NCI-H2171 treated with DMSO at 0.1 percent for 48 hours (cell line): ENCODE data around the gene TTC1.

Experiments used
- DNase-seq: peaks from one replicate; lab custom pipeline; 2025; lab: John Stamatoyannopoulos, UW

TTC1 gene

GRCh38 chr5:160088805-160089204 lies 79.9 kb downstream of the TTC1 start:
- no peak for DNase-seq

- no peak for DNase-seq
Observed at GRCh38 chr5:160089531-160089930, 80.6 kb downstream of the TTC1 start.

- no peak for DNase-seq
Observed at GRCh38 chr5:160090059-160090458, 81.1 kb downstream of the TTC1 start.

- no peak for DNase-seq
Observed at GRCh38 chr5:160092514-160092913, 83.6 kb downstream of the TTC1 start.

- no peak for DNase-seq
Observed at GRCh38 chr5:160092960-160093707, 84.2 kb downstream of the TTC1 start.

- DNase-seq, result no peak
Observed at GRCh38 chr5:160096178-160096577, 87.2 kb downstream of the TTC1 start.

GRCh38 chr5:160097991-160098390 lies 89.1 kb downstream of the TTC1 start:
- DNase-seq, result no peak

- no peak for DNase-seq
Observed at GRCh38 chr5:160105686-160106360, 96.9 kb downstream of the TTC1 start.

GRCh38 chr5:160108124-160108523 lies 99.2 kb downstream of the TTC1 start:
- no peak for DNase-seq
